Activated CD8-positive, alpha-beta T cell treated with anti-CD3 and anti-CD28 coated beads, Interleukin-2, amount 10 ng/mL, durations not matched to agents 7 days and 5 days (primary cell): ENCODE results near the gene GATA5. TPM values are rescaled to one million over a fixed set of nuclear protein-coding genes. Genes with fewer than 3 reads are reported as not detected.

Source experiments
- ATAC-seq: fragments of 150-1000 bp; cut with Tn5 transposase; one replicate; pipeline ENCODE4 v1.10.0; 2021; ENCODE audit warnings: moderate library complexity
- CTCF ChIA-PET: fragments of 350-600 bp; sonication (Branson Sonifier 250); formaldehyde crosslinking; loops from one replicate; lab custom pipeline; 2021; ENCODE audit warnings: antibody characterized with exemption; lab: Charles Lee
- POLR2A ChIA-PET: fragments of 350-600 bp; sonication (Branson Sonifier 250); formaldehyde crosslinking; loops from one replicate; lab custom pipeline; 2021; ENCODE audit warnings: antibody characterized with exemption; lab: Charles Lee
- DNase-seq: peaks from one replicate; pipeline ENCODE4 v3.0.0-alpha.2; 2020
- H3K27ac Mint-ChIP-seq: one replicate; pipeline ENCODE4 v1.8.0; 2021; ENCODE audit warnings: mild to moderate bottlenecking, mixed read lengths
- H3K27me3 Mint-ChIP-seq: one replicate; pipeline ENCODE4 v1.8.0; 2021; ENCODE audit warnings: low read depth, mixed read lengths
- H3K36me3 Mint-ChIP-seq: one replicate; pipeline ENCODE4 v1.8.0; 2021; ENCODE audit warnings: low read depth, mixed read lengths
- H3K4me1 Mint-ChIP-seq: one replicate; pipeline ENCODE4 v1.8.0; 2021; ENCODE audit warnings: low read depth, mixed read lengths
- H3K4me3 Mint-ChIP-seq: one replicate; pipeline ENCODE4 v1.8.0; 2021; ENCODE audit warnings: mild to moderate bottlenecking, mixed read lengths
- H3K9me3 Mint-ChIP-seq: one replicate; pipeline ENCODE4 v1.8.0; 2022; ENCODE audit warnings: mixed read lengths; ENCODE audit not compliant: insufficient read depth
- total RNA-seq, 2 experiments: library from RNA; stranded (reverse); gene quantifications; one replicate each; pipeline ENCODE4 v1.2.3, GENCODE V29; 2021

GATA5 gene, protein sequence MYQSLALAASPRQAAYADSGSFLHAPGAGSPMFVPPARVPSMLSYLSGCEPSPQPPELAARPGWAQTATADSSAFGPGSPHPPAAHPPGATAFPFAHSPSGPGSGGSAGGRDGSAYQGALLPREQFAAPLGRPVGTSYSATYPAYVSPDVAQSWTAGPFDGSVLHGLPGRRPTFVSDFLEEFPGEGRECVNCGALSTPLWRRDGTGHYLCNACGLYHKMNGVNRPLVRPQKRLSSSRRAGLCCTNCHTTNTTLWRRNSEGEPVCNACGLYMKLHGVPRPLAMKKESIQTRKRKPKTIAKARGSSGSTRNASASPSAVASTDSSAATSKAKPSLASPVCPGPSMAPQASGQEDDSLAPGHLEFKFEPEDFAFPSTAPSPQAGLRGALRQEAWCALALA
- not detected for total RNA-seq

- DNase-seq (no peak), ATAC-seq (no peak)
- no peak within 1 kb of the TSS for H3K27ac Mint-ChIP-seq
- H3K27me3 Mint-ChIP-seq, result peaks cover 43% of the 10 kb centered on the region
- H3K9me3 Mint-ChIP-seq, result no peaks in the 10 kb centered on the region
- peaks cover 8% of the 10 kb centered on the region for H3K4me1 Mint-ChIP-seq
- ChIA-PET CTCF (no interaction called here), POLR2A (no interaction called here)
- H3K36me3 Mint-ChIP-seq, result no peaks in the 10 kb centered on the region
- H3K4me3 Mint-ChIP-seq, result no peak within 1 kb of the TSS
These were observed at the start of gene GATA5 for GRCh38 chr20:62475772-62476055. TSS of gene GATA5 (minus strand) at chr20:62475995. CDS start at chr20:62475521, 474 bp downstream.

DNA sequence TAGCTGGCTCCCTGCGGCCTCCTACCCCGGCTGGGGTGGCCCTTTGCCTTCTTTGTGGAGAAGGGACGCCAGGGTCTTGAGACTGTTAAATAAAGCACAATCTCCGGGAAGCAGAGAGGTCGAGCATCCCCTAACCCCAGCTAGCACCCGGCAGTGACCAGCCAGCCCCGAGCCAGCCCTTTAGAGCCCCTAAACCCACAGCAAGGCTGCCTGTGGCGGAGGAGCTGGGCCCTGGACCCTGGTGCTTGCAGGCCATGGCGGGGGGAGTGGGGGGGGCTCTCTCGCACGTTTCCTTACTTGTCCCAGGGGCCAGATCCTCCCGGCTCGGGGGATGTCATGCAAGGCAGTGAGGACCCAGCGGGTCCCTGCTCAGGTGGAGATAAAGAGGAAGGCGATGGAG lies 49.2 kb upstream of the GATA5 start:
- POLR2A ChIA-PET, result no interaction called here
- Mint-ChIP-seq H3K4me3 (no peak overlapping the region), H3K4me1 (peaks cover 10% of the 10 kb centered on the region), H3K27ac (no peak overlapping the region), H3K9me3 (no peaks in the 10 kb centered on the region), H3K27me3 (peaks cover 2% of the 10 kb centered on the region), H3K36me3 (no peaks in the 10 kb centered on the region)
- CTCF ChIA-PET, result no interaction called here
- no peak for ATAC-seq
- DNase-seq, result no peak

- DNase-seq (no peak), ATAC-seq (no peak)
- POLR2A ChIA-PET, result no interaction called here
- CTCF ChIA-PET, result no interaction called here
- H3K27me3 Mint-ChIP-seq, result peaks cover 2% of the 10 kb centered on the region
- H3K4me3 Mint-ChIP-seq, result no peak overlapping the region
- H3K4me1 Mint-ChIP-seq, result peaks cover 10% of the 10 kb centered on the region
- no peaks in the 10 kb centered on the region for H3K9me3 Mint-ChIP-seq
- no peak overlapping the region for H3K27ac Mint-ChIP-seq
- H3K36me3 Mint-ChIP-seq, result no peaks in the 10 kb centered on the region
These were observed 48.7 kb upstream of the GATA5 start for GRCh38 chr20:62524505-62524911.

GRCh38 chr20:62523473-62524203 lies 47.8 kb upstream of the GATA5 start:
- H3K27ac Mint-ChIP-seq, result peak overlapping the region; percentile 66
- CTCF ChIA-PET, result interaction anchor here (1.0 kb wide), 1 partner anchor 80 kb away, joined by 3 read pairs; no protein-coding TSS in a partner anchor
- no peaks in the 10 kb centered on the region for H3K9me3 Mint-ChIP-seq
- H3K36me3 Mint-ChIP-seq, result no peaks in the 10 kb centered on the region
- peak overlapping the region; percentile 15 for H3K4me3 Mint-ChIP-seq
- peak; percentile 99 for ATAC-seq
- H3K27me3 Mint-ChIP-seq, result peaks cover 2% of the 10 kb centered on the region
- POLR2A ChIA-PET, result interaction anchor here (1.0 kb wide), 1 partner anchor 79 kb away, joined by 3 read pairs; no protein-coding TSS in a partner anchor
- peaks cover 10% of the 10 kb centered on the region for H3K4me1 Mint-ChIP-seq
- DNase-seq, result peak; percentile 88

- Mint-ChIP-seq H3K4me3 (no peak overlapping the region), H3K4me1 (peaks cover 10% of the 10 kb centered on the region), H3K27me3 (peaks cover 2% of the 10 kb centered on the region), H3K27ac (no peak overlapping the region), H3K36me3 (no peaks in the 10 kb centered on the region), H3K9me3 (no peaks in the 10 kb centered on the region)
- ATAC-seq (no peak), DNase-seq (no peak)
- ChIA-PET CTCF (interaction anchor here (1.0 to 1.4 kb wide), 4 partner anchors 23 to 271 kb away, joined by 3 to 8 read pairs (median 3); no protein-coding TSS in a partner anchor), POLR2A (interaction anchor here (1.0 kb wide), 1 partner anchor 80 kb away, joined by 3 read pairs; no protein-coding TSS in a partner anchor)
These were observed 47.1 kb upstream of the GATA5 start for GRCh38 chr20:62522748-62523396.

- Mint-ChIP-seq H3K27me3 (peaks cover 2% of the 10 kb centered on the region), H3K4me3 (no peak overlapping the region), H3K27ac (no peak overlapping the region), H3K9me3 (no peaks in the 10 kb centered on the region), H3K36me3 (no peaks in the 10 kb centered on the region), H3K4me1 (peaks cover 10% of the 10 kb centered on the region)
- DNase-seq, result no peak
- no peak for ATAC-seq
- POLR2A ChIA-PET, result no interaction called here
- CTCF ChIA-PET, result no interaction called here
These were observed 44.0 kb upstream of the GATA5 start for GRCh38 chr20:62519826-62520225.

- Mint-ChIP-seq H3K36me3 (no peaks in the 10 kb centered on the region), H3K27ac (no peak overlapping the region), H3K4me1 (peaks cover 6% of the 10 kb centered on the region), H3K9me3 (no peaks in the 10 kb centered on the region), H3K4me3 (no peak overlapping the region), H3K27me3 (peaks cover 2% of the 10 kb centered on the region)
- ChIA-PET CTCF (no interaction called here), POLR2A (no interaction called here)
- DNase-seq, result no peak
- no peak for ATAC-seq
These were observed 43.1 kb upstream of the GATA5 start for GRCh38 chr20:62518911-62519310.

GRCh38 chr20:62517901-62518610 lies 42.3 kb upstream of the GATA5 start:
- no peak for ATAC-seq
- Mint-ChIP-seq H3K27ac (no peak overlapping the region), H3K4me3 (no peak overlapping the region)

DNA sequence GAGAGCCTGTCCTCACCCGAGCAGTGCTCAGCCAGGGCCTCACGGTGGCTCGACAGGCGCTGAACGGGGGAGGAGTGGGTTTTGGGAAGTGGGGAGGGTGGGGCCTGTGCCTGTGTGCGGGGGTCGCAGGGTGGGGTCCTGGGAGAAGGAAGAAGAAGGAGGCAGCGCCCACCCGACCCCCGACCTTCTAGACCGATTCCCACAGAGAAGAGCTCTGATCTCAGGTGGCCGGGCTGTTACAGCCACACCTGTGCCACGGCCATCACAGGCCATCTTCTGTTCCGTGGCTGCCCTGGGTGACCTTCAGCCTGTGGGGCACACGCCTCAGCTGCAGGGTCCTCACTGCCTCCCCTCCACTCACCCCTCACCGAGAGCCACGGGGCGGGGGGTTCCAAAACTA lies 41.4 kb upstream of the GATA5 start:
- Mint-ChIP-seq H3K36me3 (no peaks in the 10 kb centered on the region), H3K27ac (no peak overlapping the region), H3K4me3 (no peak overlapping the region), H3K4me1 (peaks cover 11% of the 10 kb centered on the region), H3K27me3 (peaks cover 12% of the 10 kb centered on the region), H3K9me3 (no peaks in the 10 kb centered on the region)
- ATAC-seq (no peak), DNase-seq (no peak)
- CTCF ChIA-PET, result no interaction called here
- POLR2A ChIA-PET, result interaction anchor here (0.6 kb wide), 2 partner anchors 264 to 911 kb away, joined by 3 to 4 read pairs; no protein-coding TSS in a partner anchor

More at GRCh38 chr20:62517901-62518610, 42.3 kb upstream of the GATA5 start:
- H3K36me3 Mint-ChIP-seq, result no peaks in the 10 kb centered on the region
- peaks cover 8% of the 10 kb centered on the region for H3K27me3 Mint-ChIP-seq
- DNase-seq, result no peak
- H3K4me1 Mint-ChIP-seq, result peaks cover 3% of the 10 kb centered on the region
- POLR2A ChIA-PET, result no interaction called here
- CTCF ChIA-PET, result interaction anchor here (0.9 kb wide), 1 partner anchor 18 kb away, joined by 3 read pairs; no protein-coding TSS in a partner anchor
- H3K9me3 Mint-ChIP-seq, result no peaks in the 10 kb centered on the region

GRCh38 chr20:62516338-62516737 lies 40.5 kb upstream of the GATA5 start:
- Mint-ChIP-seq H3K27me3 (peaks cover 10% of the 10 kb centered on the region), H3K36me3 (no peaks in the 10 kb centered on the region), H3K27ac (no peak overlapping the region), H3K4me3 (no peak overlapping the region), H3K9me3 (no peaks in the 10 kb centered on the region), H3K4me1 (peaks cover 13% of the 10 kb centered on the region)
- CTCF ChIA-PET, result no interaction called here
- no peak for DNase-seq
- no peak for ATAC-seq
- POLR2A ChIA-PET, result interaction anchor here (0.6 kb wide), 1 partner anchor 912 kb away, joined by 3 read pairs; no protein-coding TSS in a partner anchor

GRCh38 chr20:62515826-62516225 lies 40.0 kb upstream of the GATA5 start:
- Mint-ChIP-seq H3K4me3 (no peak overlapping the region), H3K27ac (no peak overlapping the region), H3K36me3 (no peaks in the 10 kb centered on the region), H3K4me1 (peaks cover 13% of the 10 kb centered on the region), H3K27me3 (peaks cover 10% of the 10 kb centered on the region), H3K9me3 (no peaks in the 10 kb centered on the region)
- POLR2A ChIA-PET, result no interaction called here
- ATAC-seq (no peak), DNase-seq (no peak)
- CTCF ChIA-PET, result no interaction called here
